HG03175 (cell line): ENCODE results near the gene PLA2G6.
"Not testable (repeated sequence)": the region's sequence is repeated elsewhere in the genome, so short reads cannot be mapped to it uniquely, and the experiment has no call there.

Source experiments
- ATAC-seq: cut with Tn5 transposase; IDR thresholded peaks from one replicate; pipeline ENCODE4 v1.9.1; 2021; ENCODE audit warnings: mild to moderate bottlenecking, moderate library complexity; ENCODE audit not compliant: unreplicated experiment

The PLA2G6 gene

DNA sequence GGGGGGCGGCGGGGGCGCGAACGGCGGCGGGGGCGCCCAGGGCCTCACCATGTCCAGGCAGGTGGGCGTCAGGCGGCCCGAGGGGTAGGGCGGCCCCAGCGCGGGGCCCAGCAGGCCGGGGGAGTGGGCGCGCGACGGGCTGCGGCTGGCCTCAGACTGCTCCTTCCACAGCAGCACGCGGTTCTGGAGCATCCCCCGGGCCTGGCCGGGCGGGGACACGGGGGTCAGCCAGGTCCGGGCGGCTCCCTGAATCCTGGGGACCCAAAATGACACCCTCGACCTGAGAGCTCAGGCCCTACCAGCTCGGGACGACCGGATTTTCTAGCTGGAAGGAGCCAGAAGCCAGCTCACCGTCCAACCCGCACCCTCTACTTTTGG is 92.2 kb downstream of the PLA2G6 start:
- ATAC-seq, result no peak

DNA sequence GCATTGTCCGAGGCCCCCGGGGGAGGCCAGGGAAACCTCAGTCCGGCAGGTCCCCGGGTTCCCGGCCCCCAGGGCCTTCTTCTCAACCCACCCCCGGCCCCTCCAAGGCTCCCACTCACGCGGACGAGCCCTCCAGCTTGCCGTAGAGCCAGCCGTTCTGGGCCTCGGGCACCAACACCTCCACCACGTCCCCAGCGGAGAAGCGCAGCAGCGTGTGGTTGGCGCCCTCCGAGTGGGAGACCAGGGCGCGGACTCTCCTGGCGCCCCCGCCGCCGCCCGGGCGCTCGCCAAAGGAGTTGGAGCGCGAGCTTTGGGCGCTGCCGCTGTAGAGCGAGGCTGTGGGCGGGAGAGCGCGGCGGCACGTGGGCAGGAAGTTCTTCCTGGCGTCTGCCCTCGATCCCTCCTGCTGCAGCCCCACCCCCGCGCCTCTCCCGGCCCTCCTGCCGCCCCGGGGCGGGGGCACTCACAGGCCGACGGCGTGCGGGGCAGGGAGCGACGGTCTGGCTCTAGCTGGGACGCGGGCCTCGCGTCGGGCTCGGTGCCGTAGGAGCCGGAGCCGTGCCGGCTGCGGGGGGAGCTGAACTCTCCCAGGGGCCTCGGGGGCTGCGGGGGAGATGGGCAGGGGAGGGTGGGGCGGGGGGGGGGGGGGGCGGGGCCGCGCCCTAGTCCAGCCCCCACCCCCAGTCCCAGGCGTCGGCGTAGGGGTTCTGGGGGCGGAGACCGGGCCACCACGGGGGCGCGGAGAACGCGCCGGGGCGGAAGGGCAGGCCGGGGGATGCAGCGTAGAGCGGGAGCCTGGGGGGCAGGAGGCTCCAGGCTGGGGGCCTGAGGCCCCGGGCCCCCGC is 92.8 kb downstream of the PLA2G6 start:
- ATAC-seq, result no peak

DNA sequence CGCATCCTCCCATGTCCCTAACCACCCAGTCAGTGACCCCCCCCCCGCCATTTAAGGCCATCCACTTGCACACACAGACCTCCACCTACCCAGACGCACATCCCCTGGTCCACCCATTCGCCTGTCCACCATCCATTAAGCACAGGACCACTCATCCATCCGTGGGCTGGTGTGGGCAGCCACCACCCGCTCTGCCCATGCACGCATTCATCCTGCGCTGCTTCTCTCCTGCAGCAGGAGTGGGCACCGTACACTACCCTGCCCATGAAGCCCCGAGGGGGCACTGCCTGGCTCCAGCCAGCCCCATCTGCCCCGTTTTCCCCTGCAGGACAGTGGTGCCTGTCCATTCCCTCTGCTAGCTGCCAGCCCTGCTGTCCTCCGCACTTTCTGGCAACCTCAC is 93.8 kb downstream of the PLA2G6 start:
- ATAC-seq, result no peak

DNA sequence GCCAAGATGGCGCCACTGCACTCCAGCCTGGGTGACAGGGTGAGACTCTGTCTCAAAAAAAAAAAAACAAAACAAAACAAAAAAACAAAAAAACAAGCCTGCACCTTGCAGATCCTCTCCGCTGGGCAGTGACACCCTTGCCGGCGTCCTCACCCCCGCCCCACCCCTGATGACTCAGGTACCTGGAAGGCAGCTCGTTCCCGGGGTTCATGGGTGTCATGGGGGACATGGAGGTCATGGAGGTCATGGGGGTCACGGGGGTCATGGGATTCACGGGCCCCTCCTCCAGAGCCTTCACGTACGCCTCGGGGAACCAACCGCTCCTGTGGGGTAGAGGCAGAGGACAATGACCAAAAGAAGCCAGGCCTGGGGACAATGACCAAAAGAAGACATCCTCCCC is 94.7 kb downstream of the PLA2G6 start:
- no peak for ATAC-seq

DNA sequence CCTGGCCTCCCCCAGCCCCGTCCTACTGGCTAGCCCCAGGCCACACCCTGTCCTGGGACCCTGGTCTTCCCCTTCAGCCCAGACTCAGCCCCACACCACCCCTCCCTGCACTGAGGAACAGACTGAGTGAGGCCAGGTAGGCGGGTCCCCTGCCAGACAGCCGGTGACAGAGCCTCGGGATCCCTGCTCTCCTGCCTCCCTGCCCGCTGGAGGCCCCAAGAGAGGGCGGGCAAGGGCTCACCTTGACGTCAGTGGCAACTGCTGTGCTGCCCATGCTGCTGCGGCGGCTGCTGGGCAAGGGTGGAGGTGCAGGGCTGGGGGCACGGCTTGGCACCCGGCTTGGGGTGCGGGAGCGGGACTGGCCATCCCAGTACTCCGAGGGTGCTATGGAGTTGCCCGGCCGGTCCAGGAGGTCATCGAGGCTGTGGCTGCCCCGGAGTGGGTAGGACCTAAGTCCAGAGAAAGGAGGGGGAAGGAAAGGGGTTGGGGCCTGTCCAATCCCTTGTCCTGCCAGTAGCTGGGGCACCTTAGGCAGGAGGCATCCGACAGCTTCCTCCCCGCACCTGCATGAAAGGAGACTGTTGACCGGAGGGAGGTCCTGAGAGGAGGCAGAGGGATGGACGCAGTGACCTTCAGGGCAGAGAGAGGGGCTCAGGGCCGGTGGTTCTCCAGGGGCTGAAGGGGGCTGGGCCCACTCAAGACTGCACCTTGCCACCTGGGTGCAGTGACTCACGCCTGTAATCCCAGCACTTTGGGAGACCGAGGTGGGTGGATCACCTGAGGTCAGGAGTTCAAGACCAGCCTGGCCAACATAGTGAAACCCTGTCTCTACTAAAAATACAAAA is 95.4 kb downstream of the PLA2G6 start:
- ATAC-seq, result no peak

DNA sequence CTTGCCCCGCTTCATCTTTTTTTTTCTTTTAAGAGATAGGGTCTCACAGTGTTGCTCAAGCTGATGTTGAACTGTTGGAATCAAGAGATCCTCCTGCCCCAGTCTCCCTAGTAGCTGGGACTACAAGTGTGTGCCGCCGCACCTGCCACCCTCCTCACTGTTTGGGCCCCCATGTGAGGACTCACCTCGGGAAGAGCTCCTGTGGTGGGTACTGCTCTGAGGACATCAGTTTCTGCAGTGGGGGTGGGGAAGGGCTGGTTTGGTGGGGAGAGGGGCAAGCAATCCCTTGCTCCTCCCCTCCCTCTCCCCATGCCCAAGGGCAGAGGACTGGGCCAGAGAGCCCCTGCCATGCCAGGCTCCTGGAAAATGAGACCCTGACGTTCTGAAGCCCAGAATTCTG is 96.1 kb downstream of the PLA2G6 start:
- ATAC-seq, result no peak

DNA sequence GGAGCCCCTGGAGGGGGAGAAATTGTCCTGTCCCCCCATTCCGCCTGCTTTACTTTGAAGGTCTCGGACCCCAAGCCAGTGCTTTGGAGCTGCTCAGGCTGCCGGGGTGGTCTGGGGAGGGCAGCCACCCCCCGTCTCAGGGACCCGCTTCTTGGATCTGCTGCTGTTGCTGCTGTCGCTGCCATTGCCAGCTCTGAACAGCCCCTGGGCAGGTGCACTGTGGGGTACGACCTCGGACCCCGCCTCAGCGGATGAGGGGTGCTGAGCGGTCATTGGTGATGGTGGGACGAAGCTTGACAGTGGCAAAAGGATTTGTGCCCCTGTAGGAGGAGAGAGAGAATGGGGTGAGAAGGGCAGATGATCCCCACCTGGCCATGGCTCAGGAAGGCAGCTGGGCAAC is 96.6 kb downstream of the PLA2G6 start:
- no peak for ATAC-seq

DNA sequence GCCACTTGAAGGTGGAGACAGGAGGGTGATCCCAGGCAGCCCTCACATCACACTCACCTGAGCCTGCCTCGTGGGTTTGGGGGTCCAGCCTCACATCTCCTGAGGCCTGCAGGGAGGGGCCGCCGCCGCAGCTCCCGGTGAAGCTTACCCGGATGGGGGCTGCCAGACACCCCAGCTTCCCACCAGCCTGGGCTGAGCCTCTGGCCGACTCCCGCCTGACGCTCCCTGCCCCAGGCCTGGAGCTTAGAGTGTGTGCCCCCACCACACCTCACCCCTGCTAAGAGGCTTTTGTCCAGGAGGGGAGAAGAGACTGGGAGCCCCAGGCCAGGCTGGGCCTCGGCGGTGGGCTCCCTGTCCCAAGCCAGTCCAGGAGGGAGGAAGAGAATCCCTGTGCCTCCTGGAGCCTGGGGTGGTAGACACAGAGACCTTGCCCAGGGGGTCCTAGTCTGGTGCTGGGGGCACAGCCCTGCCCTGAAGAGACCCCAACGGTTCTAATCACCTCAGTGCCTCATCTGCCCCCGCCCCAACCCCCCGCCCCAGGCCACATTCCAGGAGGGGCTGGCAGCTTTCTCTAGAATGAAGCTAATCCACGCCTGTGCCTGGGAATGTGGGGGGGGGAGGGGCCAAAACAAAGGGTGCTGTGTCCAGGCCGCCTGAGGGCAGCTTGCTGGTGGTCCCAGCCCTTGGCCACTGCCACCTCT is 97.5 kb downstream of the PLA2G6 start, which contains the start of gene SLC16A8:
SLC16A8 (minus strand) TSS at position 254 of the 701 bp plus-strand sequence. CDS start 1,311 bp downstream, outside the sequence.
- ATAC-seq, result no peak

DNA sequence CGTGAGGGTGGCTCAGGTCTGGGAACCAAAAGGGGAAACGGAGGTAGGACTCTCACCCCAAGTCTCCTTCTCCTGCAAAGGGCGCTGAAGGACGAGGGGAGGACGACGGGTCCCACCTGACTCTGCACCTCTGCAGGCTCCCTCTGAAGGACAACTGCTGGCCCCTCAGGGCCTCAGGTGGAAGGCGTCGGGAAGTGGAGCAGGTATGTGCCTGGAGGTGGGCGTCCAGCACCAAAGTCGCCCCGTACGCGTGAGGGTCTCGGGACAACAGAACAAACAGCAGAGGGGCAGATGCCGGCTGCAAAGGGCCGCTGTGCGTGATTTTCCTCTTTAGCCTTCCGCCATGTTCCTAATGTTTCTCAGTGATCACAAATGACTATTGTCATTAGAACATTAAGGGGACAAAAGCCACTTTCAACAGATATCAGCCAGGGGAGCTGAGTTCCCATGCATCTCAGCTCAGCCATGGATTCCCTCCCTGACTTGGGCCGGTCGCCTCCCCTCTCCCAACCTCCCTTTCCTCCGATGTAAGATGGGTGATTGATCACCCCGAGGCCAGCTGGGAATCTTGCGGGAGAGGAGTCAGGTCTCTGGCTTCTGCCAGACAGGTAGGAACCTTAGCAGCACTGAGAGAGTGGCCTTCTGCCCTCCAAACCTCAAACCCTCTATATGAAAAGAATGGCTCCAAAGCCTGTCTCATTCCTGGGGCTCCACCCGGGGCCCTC is 98.5 kb downstream of the PLA2G6 start:
- no peak for ATAC-seq

DNA sequence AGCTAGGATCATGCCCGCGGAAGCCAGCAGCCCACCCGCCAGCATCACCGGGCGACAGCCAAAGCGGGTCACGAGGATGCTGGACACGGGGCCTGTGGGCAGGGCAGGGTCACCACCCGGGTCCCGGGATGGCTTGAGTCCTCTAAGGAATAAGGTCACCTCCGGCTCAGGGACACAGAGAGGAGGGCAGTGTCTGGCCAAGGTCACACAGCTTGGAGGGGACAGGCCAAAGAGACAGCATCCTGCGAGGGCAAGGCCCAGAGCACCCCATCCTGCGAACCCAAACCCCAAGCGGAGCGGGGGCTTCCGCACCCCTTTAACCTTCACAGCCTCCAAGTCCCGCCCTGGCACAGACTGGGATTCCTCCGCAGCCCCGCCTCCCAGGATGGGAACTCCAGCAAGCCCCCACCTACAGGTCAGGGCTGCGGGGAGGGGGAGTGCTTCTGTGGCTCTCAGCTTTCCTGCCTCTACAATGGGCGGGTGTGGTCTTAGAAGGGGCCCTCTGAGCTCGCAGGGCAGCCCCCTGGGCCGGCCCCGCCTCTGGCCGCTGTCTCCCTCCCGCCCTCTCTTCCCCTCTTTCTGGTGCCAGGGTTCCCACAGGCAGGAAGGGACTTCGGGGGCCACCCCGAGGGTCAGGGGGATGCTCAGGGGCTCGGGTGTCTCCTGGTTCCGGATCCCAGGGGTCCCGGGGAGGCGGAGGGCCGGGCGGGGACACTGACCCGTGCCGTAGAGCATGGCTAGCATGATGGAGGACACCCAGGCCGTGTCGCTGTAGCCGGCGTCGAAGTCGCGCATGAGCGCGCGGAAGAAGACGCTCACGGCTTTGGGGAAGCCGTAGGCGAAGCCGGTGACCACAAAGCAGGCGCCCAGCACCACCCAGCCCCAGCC is 99.4 kb downstream of the PLA2G6 start:
- ATAC-seq, result no peak

DNA sequence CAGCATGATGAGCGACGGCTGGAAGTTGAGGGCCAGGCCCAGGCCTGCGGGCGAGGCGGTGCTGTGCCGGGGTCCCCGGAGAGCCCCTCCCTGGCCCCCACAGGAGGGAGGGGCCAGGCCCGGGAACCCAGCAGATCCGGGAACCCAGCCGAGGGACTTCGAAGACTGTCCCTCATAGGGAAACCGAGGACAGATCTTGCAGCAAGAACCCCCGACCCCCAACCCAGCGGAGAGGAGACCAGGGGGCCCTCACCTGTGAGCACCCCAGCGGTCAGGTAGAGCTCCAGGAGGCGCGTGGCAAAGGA is 100.0 kb downstream of the PLA2G6 start:
- ATAC-seq, result no peak

DNA sequence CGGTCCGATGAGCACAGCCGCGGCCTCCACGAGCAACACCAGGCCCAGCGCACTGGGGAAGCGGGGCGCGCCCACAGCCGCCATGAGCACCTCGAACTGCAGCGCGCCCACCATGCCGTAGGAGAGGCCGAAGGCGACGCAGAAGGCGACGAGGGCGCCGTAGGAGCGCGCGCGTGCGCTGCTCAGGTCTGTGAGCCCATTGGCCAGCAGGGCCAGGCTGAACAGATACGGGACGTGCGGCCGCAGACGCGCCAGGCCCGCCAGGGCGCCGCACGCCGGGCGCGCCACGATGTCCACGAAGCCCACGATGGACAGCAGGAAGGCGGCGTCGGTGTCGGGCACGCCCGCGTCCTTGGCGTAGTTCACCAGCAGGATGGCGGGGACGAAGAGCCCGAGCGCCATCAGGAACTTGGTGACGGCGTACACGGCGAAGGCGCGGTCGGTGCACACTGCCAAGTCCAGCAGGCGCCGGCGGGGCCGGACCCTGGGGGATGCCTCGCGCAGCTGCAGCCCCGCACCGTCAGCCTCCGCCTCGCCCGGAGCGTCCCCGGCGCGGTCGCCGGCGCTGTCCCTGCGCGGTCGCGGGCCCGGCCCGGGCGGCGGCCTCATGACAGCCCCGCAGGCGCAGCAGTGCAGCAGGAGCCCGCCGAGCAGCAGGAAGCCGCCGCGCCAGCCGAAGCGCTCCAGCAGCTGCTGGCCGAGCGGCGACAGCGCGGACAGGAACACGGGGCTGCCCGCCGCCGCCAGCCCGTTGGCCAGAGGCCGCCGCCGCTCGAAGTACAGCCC is 100.6 kb downstream of the PLA2G6 start:
- no peak for ATAC-seq

DNA sequence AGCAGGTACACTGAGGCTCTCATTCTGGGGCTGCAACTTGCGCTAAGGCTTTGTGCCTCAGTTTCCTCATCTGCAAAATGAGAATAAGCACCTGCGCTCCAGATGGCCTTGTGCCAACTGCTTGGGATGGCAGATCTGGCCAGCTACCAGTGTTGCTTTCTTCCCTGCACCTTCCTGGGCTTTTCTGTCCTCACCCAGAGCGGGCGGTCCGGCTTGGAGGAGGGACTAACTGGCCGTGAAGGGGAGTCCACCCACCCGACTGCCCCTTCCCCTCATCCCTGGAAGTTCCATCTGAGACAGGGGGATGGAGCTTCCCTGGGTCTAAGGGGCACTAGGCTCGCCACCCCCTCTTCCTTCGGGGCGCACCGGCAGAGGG is 101.2 kb downstream of the PLA2G6 start:
- no peak for ATAC-seq

DNA sequence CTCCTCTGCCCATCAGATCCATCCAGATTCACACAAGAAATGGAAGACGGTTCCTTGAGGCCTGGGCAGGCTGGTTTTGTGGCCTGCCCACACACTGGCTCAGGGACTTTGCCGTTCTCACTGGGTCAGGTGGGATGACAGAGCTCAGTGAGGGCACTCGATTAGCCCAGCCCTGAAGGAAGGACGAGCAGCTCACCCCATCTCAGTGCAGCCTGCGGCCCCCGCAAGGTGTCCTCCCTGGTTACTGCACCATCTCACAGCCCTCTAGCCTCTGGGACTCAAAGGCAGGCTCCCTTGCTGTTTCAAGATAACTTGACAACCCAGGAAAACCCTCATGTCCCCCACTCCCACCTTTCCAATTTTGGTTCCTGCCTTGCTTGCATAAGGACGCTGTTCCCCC is 101.8 kb downstream of the PLA2G6 start:
- no peak for ATAC-seq

DNA sequence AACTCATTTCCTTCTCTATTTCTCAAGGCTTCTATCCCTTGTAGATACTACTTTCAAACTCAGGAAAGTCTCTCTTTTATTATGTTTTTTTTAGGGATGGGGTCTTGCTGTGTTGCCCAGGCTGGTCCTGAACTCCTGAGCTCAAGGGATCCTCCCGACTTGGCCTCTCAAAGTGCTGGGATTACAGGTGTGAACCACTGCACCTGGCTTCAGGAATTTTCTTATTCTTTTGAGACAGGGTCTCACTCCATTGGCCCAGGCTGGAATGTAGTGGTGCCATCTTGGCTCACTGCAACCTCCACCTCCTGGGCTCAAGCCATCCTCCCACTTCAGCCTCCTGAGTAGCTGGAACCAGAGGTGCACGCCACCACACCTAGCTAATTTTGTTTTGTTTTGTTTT is 102.4 kb downstream of the PLA2G6 start:
- ATAC-seq, result not testable (repeated sequence)

DNA sequence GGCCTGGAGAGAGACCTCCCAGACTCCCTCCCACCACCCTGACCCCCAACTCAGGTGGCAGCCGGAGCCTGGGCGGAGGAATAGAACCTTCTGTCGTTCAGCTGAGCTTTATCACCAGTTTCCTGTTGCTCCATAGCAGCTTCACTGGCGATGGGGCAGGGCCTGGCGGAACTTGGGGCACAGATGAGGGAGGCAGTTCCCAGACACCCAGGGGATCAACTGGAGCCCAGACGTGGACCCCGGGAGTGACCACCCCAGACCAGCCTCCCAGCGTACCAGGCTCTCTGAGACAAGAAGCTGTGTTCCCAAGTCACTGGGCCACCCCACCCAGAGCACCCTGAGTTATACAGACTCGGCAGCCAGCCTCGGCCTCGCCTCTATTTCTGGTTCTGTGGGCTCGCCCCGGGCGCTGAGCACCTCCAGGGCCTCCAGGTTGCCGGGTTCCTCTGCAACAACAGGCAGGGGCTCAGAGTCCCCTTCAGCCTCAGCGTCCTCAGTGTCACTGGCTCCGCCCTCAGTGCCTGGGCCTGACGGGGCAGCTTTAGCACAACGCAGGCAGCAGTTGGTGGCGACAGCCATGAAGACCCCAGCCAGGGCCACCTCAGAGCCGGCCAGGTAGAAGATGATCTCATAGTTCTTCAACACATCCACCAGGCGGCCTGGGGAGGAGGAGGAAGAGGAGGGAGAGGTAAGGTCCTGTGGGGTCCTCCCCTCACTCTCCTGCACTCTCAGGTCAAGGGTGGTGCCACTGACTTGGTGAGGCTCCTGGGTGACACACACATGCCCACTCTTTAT is 103.4 kb downstream of the PLA2G6 start:
- ATAC-seq, result no peak

DNA sequence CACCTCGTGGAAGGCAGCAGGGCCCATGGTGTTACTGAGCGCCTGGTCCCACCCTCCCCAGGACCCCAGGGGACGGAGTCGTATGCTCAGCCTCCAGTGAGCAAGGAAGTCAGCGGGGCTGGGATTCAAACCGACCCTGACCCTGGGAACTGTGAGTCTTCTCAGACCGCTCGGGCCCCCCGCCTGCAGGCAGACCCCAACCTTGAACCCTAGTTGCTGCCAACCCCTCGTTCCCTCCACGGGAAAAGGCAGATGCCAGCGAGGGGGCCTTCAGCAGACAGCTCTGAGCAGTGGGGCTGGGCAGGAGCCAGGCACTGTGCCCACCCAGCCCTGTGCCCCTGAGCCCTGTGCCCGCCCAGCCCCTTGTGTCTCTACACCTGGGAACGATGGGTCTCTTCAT is 104.0 kb downstream of the PLA2G6 start:
- ATAC-seq, result no peak

DNA sequence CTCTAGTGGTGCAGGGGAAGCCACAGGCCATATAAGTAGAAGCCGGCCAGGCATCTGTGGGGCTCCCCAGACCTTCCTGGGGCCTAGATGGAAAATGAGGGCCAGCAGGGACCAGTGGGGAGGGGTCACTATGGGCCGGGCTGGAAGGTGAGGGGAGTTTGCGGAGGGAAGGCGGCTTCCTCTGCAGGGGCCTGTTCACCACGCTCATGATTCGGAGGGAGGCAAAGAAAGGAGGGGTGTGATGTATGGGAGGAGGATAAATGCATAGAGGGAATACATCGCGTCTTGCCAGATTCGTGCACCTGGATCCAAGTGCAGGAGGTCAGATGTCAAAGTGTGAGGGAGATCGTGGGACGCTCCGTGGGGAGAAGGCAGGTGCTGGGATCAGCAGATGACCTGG is 104.5 kb downstream of the PLA2G6 start:
- ATAC-seq, result no peak
